LoVo (cell line): ENCODE measurements around the gene ARHGEF28.

Experiments used
- DNase-seq: peaks from one replicate; pipeline ENCODE4 v3.0.0-alpha.2; 2016; ENCODE audit warnings: low spot score

The ARHGEF28 gene

GRCh38 chr5:73938938-73939320 is 312.9 kb downstream of the ARHGEF28 start:
- DNase-seq = no peak

DNA sequence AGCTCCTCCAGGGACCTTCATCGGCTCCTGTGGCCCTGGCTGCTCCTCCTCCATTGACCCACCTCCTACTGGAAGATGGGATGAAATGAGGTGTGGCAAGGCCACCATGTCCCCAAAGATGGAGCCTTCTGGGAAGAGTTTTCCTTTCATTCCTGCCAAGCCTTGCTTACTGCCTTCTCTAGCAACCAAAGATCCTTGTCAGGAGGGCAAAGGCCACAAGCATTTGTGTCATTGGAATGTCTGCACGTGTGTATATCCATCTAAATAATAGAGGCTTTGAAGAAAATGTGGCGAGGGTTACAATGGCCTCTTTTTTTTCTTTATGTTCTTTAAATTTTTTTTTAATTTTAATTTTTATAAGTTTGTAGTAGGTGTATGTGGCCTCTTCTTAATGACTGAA is 313.6 kb downstream of the ARHGEF28 start:
- no peak for DNase-seq

- DNase-seq = no peak
Observed at GRCh38 chr5:73940026-73940425, 314.0 kb downstream of the ARHGEF28 start.

DNA sequence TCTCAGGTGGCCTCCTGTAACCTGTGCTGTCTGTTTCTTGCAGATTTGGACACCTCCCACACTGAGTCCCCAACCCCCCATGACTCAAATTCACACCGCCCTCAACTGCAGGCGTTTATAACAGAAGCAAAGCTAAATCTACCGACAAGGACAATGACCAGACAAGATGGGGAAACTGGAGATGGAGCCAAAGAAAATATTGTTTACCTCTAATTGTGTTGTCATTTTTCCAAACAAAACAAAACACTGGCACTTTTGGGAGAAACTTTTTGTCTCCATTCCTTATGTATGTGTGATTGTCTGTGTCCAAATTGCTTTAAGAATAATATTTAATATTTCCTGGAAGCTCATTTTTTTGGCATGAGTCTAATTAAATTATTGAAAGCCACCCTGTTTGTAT is 314.8 kb downstream of the ARHGEF28 start:
- DNase-seq = no peak

- no peak for DNase-seq
Observed at GRCh38 chr5:73942783-73943182, 316.8 kb downstream of the ARHGEF28 start.

GRCh38 chr5:73943397-73943796 is 317.4 kb downstream of the ARHGEF28 start:
- DNase-seq = no peak

- no peak for DNase-seq
Observed at GRCh38 chr5:73944581-73944980, 318.6 kb downstream of the ARHGEF28 start.

- DNase-seq = no peak
Observed at GRCh38 chr5:73945505-73945904, 319.5 kb downstream of the ARHGEF28 start.

- no peak for DNase-seq
Observed at GRCh38 chr5:73946278-73946677, 320.3 kb downstream of the ARHGEF28 start.

GRCh38 chr5:73946919-73947602 is 321.1 kb downstream of the ARHGEF28 start:
- DNase-seq = no peak

DNA sequence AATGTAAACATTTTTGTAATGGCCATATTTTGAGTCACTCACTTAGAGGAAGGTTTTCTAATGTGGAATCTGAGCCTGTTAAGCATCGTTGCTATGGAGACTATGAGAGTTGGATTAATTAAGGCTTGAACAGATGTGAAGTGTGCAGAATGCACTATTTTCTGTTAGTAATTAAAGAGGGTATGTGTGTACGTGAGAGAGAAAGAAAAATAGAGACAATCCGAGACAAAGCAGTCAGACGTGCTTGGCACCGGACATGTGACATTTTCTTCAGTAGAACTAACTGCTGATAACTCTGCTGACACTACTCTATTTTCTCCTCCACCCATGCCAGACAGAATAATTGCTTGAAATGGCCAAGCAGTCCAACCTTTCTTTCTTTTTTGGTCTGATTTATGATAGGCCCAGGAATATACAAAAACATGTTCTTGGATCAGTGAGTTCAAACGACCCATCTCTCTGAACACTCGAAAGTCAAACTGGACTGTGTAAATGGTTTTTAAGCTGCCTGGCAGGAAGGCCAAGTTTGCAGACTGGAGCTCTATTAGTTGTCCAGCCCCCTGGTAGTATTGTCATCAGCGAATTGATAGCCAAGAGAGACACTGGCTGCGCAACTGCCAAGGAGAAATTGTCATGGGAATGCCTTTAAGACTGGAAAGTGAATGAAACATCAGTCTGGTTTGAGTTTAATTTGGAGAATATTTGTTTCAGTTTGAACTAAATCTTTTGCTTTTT is 322.1 kb downstream of the ARHGEF28 start:
- DNase-seq = no peak

DNA sequence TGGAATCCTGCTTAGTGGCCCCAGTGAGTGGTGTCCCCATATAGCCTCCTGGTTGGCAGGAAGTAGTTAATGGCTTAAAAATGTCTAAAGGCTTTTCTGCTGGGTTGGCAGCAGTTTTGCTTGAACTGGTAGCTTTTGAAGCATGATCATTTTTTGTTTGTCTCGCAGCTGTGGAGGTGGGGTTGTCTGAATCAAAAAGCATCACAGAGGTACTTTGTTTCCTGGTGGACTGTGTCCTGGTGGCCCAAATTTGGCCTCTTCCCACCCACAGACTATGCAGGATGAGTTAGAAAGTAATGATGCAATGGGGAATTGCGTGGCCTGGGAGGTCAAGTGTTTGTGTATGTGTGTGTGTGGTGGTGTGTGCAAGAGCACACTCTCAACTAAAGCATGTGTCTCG is 322.7 kb downstream of the ARHGEF28 start:
- no peak for DNase-seq

DNA sequence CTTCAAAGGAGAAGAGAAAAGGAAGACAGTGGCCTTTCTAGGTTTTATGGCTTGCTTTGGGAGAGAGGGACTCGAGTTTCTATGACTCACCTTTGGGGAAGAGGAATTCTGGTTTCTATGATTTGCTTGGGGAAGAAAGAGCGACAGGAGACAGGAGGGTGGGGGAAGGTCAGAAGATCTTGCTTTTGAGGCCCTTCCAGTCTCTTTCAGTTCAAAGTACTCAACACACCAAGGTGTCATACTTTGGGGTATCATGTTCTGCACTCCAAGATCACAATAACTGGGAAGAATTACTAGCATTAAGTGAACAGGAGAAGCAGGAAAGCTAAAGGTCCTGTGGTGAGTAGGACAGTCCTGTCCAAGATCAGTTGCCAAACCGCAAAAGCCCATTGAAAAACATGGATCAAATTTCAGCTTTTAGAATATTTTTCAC is 324.5 kb downstream of the ARHGEF28 start:
- DNase-seq = no peak

DNA sequence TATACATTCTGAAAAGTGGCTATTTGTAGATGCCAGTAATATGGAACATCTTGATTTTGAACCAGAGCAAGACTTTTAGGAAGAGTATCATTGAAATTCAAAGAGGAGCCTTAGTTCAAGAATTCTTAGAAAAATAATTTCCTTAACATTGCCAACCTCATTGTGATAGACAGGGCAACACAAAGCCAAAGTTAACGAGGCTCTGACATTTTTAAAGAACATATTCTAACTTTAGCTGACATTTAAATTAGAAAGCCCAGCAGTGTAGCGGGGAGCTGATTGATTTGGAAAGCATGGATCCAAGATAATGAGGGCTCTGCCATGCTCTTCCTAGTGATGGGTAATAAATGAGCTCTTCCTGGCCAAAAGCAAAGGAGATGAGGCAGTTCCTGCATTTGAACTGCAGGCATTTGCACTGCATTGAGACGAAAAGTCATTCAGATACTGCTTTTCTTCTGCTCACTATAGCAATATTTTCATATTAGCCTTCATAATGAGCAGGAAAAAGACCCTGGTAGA is 325.0 kb downstream of the ARHGEF28 start:
- no peak for DNase-seq

GRCh38 chr5:73952872-73953271 is 326.9 kb downstream of the ARHGEF28 start:
- no peak for DNase-seq

DNA sequence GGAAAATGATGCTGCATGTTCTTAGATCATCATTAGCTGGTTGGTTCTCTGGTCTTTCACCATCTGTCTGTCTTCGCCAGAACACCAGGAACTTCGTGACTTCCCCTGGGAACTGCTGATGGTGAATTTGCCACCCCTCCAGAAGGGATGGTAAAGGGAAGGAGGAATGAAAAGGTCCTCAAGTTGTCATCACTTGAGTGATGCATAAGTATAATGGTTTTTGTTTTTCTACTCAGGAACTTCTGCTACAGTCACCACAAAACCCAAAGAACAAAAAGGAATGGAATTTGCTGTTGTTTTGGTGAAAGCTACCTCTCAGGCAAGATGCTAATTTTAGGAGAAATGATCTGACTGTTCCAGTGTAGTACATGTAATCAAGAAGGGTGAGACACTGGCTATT is 328.4 kb downstream of the ARHGEF28 start:
- no peak for DNase-seq

DNA sequence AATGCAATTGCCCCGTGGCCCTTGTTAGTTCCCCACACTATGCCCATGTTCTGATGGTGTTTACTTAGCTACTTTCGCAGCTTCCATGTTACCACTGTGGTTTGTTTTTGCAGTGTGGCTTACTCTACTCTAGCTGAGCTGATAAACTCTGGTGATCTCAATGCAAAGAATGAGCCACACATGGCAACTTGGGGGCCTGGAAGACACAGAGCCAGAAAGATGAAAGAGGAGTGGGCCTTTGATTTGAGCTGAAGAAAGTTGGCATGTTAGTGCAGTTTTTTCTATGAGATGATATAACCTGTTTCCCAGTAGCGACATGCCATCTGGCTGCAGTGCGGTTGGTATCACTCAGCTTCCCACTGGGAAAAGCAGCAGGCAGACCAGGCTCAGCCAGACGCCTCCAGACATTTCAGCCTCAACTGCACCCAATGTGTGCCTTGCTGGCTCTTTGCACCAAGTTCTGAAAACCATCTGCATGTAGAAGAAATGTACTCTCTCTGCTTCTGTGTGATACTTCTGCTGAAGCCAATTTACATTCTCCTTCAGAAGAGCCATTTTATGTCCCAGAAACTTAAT is 329.4 kb downstream of the ARHGEF28 start:
- no peak for DNase-seq

DNA sequence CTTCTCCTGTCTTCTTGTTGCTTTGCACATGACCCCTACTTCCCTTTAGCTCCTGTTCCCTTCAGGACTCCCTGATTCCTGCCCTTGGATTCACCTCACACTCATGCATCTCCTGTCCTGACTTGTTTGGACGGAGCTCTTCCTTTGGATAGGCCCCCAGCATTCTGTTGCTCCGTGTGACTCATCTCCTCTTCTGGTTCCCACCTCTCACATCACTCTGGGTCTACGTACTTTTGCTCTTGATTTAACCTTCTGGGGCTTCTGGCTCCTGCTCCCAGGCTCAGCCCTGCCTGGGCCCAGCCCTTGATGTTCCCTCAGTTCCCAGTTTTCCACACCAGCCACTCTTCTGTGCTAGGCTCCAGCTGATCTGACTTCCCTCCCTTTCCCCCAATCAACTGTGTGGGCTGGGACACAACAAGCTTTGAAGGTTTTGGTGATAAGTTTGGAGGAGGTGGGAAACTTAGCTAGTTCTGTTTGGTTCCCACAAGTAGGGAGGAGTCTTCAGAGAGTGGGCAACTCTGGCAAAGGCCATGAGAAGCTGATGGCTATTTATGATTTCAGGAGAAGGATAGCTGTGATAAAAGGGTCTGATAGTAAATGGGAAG is 331.5 kb downstream of the ARHGEF28 start:
- no peak for DNase-seq

DNA sequence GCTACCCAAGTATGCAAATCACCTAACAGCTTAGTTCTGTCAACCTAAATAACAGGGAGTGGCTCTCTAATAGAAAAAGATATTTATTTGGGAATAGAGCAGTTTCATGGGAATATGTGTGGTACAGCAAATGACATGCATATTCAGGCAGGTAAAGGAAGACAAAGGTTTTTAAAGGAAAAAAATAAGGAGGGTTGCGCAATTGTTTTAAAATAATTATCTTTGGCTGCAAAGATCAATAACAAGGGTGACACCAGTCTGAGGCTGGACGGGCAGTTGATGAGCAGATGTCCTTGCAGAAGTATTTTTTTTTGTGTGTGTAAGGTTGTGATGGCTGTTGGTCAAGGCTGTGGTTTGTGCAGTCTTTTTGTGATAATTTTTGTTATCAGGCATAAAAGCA is 332.0 kb downstream of the ARHGEF28 start:
- no peak for DNase-seq

GRCh38 chr5:73960023-73960422 is 334.0 kb downstream of the ARHGEF28 start:
- DNase-seq = no peak

DNA sequence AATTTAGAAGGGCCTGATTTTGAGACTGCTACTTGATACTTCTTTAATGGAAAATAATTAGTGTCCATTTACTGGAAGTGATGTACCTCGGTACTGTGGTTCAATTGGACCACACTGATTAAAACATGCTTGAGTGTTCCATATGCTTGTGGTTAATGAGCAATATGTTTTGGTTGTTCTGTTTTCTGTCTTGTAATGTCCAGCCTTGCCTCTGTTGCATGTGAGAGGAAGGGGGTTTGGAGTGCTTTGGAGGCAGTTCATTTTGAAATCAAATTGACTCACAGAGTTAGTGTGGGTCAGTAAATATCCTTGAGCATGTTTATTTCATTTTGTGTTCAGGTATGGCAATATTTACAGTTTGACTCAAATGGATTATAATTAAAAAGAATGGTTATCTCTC is 334.4 kb downstream of the ARHGEF28 start:
- no peak for DNase-seq

GRCh38 chr5:73962801-73963425 is 336.9 kb downstream of the ARHGEF28 start:
- no peak for DNase-seq
